Uterus (tissue), 4 donors: ENCODE results near the gene FCER1G. TPM values are rescaled to one million over a fixed set of nuclear protein-coding genes. Genes with fewer than 3 reads are reported as not detected.

Source experiments
- DNase-seq, 2 donors: peaks; one replicate each; pipeline ENCODE4 v3.0.0-alpha.2; 2019 to 2020
- H3K27ac ChIP-seq, 2 donors: fragments of 200-600 bp; sonication (generic); 1 replicate in 1 of 2; 2 replicates in 1 of 2; pipeline ENCODE4 v1.5.1; 2016 to 2018
- H3K27me3 ChIP-seq, 2 donors: fragments of 200-600 bp; sonication (generic); one replicate each; pipeline ENCODE4 v1.5.1; 2018 to 2019; ENCODE audit warnings: control low read depth in 1 of 2
- H3K36me3 ChIP-seq, 2 donors: fragments of 200-600 bp; sonication (generic); one replicate each; pipeline ENCODE4 v1.5.1; 2019; ENCODE audit warnings: control low read depth in 1 of 2
- H3K4me1 ChIP-seq, 2 donors: fragments of 200-600 bp; sonication (generic); one replicate each; pipeline ENCODE4 v1.5.1; 2018 to 2019; ENCODE audit warnings: control low read depth in 1 of 2
- H3K4me3 ChIP-seq, 2 donors: fragments of 200-600 bp; sonication (generic); 1 replicate in 1 of 2; 2 replicates in 1 of 2; pipeline ENCODE4 v1.5.1; 2018 to 2019; ENCODE audit warnings: mild to moderate bottlenecking in 1 of 2
- H3K9me3 ChIP-seq, 2 donors: fragments of 200-600 bp; sonication (generic); one replicate each; pipeline ENCODE4 v1.5.1; 2019; ENCODE audit warnings: control low read depth in 1 of 2
- POLR2A ChIP-seq, 2 donors: fragments of 450-650 bp; IDR thresholded peaks; one replicate each; pipeline ENCODE4 v1.6.1; 2016; ENCODE audit warnings: antibody characterized with exemption in 2 of 2, mild to moderate bottlenecking in 1 of 2, moderate library complexity in 1 of 2
- intact Hi-C: fragments of 100-400 bp; cut with DNase I; formaldehyde crosslinking; loops from one replicate; pipeline ENCODE4 v1.15.1; 2023; ENCODE audit warnings: low total_unique reads
- total RNA-seq, 4 donors: library from RNA; depleted of rRNA in 3 of 4; stranded (reverse); fragments of >200 nt in 3 of 4; gene quantifications; one replicate each; pipeline versions ENCODE4 v1.1.0 to v1.2.4, GENCODE V29; 2014 to 2023
- TF ChIP-seq, protein P1 (sequence below), 4 experiments: fragments of 200-600 bp in 2 of 4; fragments of 450-650 bp in 2 of 4; sonication (generic) in 2 of 4; IDR thresholded peaks; one replicate each; pipeline ENCODE4 v1.5.1; 2016 to 2019; ENCODE audit warnings: antibody characterized with exemption in 4 of 4, mild to moderate bottlenecking in 2 of 4, moderate library complexity in 1 of 4
- donor health status: DM: yes; HTN: yes; CAD: no.

FCER1G gene
- total RNA-seq, 4 donors from 2014 or later, result 1.3 to 39.4 (median 12.6) TPM

DNA sequence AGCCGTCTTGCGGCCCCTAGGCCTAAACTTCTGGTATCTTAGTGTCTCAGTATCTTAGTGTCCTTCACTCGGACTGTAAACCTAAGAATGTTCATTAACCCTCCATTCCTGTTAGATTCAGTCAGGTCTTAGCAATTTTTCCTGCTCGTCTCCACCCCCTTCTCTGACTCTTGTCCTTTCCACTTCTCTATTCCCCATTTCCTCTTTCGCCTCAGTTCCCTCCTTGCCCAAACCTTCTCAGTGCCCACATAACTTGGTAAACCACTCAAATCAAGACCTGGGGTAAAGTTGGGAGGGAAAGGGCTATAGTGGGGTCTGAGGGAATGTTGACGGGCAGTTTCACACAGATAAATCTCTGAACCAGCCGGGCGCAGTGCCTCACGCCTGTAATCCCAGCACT is 726 bp upstream of the FCER1G start:
- no peaks in the 10 kb centered on the region for H3K36me3 ChIP-seq
- TF ChIP-seq, protein P1, sequence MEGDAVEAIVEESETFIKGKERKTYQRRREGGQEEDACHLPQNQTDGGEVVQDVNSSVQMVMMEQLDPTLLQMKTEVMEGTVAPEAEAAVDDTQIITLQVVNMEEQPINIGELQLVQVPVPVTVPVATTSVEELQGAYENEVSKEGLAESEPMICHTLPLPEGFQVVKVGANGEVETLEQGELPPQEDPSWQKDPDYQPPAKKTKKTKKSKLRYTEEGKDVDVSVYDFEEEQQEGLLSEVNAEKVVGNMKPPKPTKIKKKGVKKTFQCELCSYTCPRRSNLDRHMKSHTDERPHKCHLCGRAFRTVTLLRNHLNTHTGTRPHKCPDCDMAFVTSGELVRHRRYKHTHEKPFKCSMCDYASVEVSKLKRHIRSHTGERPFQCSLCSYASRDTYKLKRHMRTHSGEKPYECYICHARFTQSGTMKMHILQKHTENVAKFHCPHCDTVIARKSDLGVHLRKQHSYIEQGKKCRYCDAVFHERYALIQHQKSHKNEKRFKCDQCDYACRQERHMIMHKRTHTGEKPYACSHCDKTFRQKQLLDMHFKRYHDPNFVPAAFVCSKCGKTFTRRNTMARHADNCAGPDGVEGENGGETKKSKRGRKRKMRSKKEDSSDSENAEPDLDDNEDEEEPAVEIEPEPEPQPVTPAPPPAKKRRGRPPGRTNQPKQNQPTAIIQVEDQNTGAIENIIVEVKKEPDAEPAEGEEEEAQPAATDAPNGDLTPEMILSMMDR (IDR thresholded peaks at IDR 0.05), result no peak
- TF ChIP-seq POLR2A (IDR thresholded peaks at IDR 0.05), result no peak
- H3K4me3 ChIP-seq, result no peak overlapping the region
- H3K27me3 ChIP-seq, result no peaks in the 10 kb centered on the region
- no peaks in the 10 kb centered on the region for H3K4me1 ChIP-seq
- no peaks in the 10 kb centered on the region for H3K9me3 ChIP-seq
- DNase-seq, result no peak
- no peak overlapping the region for H3K27ac ChIP-seq
- intact Hi-C loops, result loop anchor here (10.0 kb wide), 1 partner anchor 1010 kb away; the partner anchor contains the start of gene PEA15

DNA sequence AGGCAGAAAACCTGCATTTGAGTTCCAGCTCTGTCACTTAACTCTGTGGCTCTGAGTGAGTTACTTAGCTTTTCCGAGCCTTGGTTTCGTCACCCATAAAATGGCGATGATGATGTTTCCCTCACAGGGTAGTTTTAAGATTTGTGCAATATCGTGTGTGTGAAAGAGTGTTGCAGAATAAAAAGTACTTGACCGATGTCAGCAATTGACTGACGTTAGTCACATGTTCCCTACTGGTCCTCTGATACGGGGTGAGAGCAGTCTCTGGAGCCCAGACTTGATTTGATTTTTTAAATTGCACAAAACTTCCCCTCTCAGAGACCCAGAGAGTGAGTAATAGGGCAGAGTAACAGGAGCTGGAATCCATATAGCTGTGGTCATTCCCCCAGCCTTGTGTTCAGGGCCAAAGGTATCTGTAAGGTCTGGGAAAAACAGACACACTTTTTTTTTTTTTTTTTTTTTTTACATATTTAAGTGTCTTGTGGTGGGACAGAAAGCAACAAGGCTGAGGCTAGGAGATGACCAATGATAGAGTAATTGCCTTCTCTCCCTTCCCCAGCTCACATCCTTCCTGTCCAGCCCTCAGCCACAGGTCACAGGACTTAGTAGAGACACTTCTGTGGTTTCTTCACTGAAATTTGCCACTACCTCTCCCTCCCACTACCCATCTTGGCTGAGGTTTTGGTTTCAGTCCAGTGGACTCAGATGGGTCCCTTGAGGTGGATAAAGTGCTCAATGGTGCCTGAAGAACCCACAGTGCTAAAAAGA is 2.0 kb downstream of the FCER1G start:
- Histone ChIP-seq H3K4me3 (no peak overlapping the region), H3K9me3 (no peaks in the 10 kb centered on the region), H3K36me3 (no peaks in the 10 kb centered on the region), H3K27me3 (no peaks in the 10 kb centered on the region), H3K27ac (peak overlapping the region; percentile 54 to 60), H3K4me1 (no peaks in the 10 kb centered on the region)
- no peak for DNase-seq
- intact Hi-C loops, result loop anchor here (10.0 kb wide), 1 partner anchor 1012 kb away; the partner anchor contains the start of gene PEA15
- TF ChIP-seq, protein P1 (IDR thresholded peaks at IDR 0.05), result no peak
- TF ChIP-seq POLR2A (IDR thresholded peaks at IDR 0.05), result no peak

DNA sequence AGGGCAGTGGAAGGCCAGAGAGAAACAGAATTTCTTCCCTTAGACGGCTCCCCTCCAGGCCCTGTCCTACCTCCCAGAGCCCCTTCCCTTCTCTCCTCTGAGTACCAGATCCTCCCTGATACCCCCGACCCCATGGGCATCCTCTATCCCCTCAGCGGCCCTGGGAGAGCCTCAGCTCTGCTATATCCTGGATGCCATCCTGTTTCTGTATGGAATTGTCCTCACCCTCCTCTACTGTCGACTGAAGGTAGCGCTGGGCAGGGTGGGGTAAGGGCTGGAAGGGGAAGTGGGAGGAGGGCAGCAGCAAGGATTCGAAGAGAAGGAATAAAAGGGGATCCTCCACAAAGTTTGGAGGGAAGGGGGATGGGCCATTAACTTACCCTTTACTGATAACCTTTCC is 2.7 kb downstream of the FCER1G start:
- no peak for DNase-seq
- intact Hi-C loops, result loop anchor here (10.0 kb wide), 1 partner anchor 1013 kb away; the partner anchor contains the start of gene PEA15
- TF ChIP-seq, protein P1 (IDR thresholded peaks at IDR 0.05), result no peak
- TF ChIP-seq POLR2A (IDR thresholded peaks at IDR 0.05), result no peak
- Histone ChIP-seq H3K27ac (peak overlapping the region; percentile 43 to 54), H3K4me1 (no peaks in the 10 kb centered on the region), H3K4me3 (no peak overlapping the region), H3K36me3 (no peaks in the 10 kb centered on the region), H3K27me3 (no peaks in the 10 kb centered on the region), H3K9me3 (no peaks in the 10 kb centered on the region)

DNA sequence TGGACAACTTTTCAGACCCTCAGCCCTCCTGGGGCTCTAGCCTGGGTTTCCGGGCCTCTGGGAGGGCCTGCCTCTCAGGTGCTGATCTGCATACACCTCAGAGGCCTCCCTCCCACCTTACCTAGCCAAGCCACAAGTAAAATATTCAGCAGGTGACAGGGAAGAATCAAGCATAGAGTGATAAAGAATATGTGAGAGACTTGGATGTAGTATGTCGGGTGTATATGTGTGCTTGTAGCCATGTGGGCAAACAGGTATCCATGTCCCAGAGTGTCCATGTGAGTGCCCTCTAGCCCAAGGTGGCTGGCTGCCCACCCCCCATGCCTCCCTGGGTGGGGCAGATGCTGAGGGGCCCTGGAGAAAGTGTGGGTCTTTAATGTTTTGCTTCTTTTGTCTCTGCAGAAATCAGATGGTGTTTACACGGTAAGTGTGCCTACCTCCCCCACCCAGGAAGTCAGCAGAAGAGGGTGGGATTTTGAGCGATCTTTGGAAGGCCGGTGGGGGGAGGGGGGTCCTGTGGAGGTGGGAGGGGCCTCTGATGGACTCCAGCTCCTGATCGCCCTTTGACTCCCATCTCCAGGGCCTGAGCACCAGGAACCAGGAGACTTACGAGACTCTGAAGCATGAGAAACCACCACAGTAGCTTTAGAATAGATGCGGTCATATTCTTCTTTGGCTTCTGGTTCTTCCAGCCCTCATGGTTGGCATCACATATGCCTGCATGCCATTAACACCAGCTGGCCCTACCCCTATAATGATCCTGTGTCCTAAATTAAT is 3.4 kb downstream of the FCER1G start:
- Histone ChIP-seq H3K4me1 (no peaks in the 10 kb centered on the region), H3K36me3 (no peaks in the 10 kb centered on the region), H3K9me3 (no peaks in the 10 kb centered on the region), H3K4me3 (no peak overlapping the region), H3K27ac (no peak overlapping the region), H3K27me3 (no peaks in the 10 kb centered on the region)
- no peak for TF ChIP-seq POLR2A (IDR thresholded peaks at IDR 0.05)
- TF ChIP-seq, protein P1 (IDR thresholded peaks at IDR 0.05), result no peak
- intact Hi-C loops, result loop anchor here (10.0 kb wide), 1 partner anchor 1014 kb away; the partner anchor contains the start of gene PEA15
- DNase-seq, result no peak
